Progenitor cell of endocrine pancreas (in vitro differentiated cells): Measurements from ENCODE around the gene MAML2. TPM values are rescaled to one million over a fixed set of nuclear protein-coding genes. Genes with fewer than 3 reads are reported as not detected.

Experiments used
- DNase-seq: peaks from one replicate; pipeline ENCODE4 v3.0.0; 2021; ENCODE audit warnings: low spot score; ENCODE audit not compliant: unreplicated experiment
- H3K27ac Mint-ChIP-seq: 2 replicates; pipeline ENCODE4 v1.8.0; 2021; ENCODE audit warnings: mild to moderate bottlenecking, moderate library complexity, mixed read lengths
- H3K27me3 Mint-ChIP-seq: 2 replicates; pipeline ENCODE4 v1.8.0; 2021; ENCODE audit warnings: mixed read lengths
- H3K36me3 Mint-ChIP-seq: 2 replicates; pipeline ENCODE4 v1.8.0; 2022; ENCODE audit warnings: mixed read lengths; ENCODE audit not compliant: insufficient read depth
- H3K4me1 Mint-ChIP-seq: 2 replicates; pipeline ENCODE4 v1.8.0; 2021; ENCODE audit warnings: low read depth, mixed read lengths
- H3K4me3 Mint-ChIP-seq: 2 replicates; pipeline ENCODE4 v1.8.0; 2021; ENCODE audit warnings: low read depth, mild to moderate bottlenecking, moderate library complexity, mixed read lengths
- H3K9me3 Mint-ChIP-seq: 2 replicates; pipeline ENCODE4 v1.8.0; 2021; ENCODE audit warnings: low read depth, mixed read lengths
- total RNA-seq: library from RNA; stranded (reverse); gene quantifications from 2 replicates; pipeline ENCODE4 v1.2.1, GENCODE V29; 2021
- TF ChIP-seq, protein P1 (sequence below): fragments of 200-600 bp; sonication (generic); IDR thresholded peaks from one replicate; pipeline ENCODE4 v1.5.0; 2021; ENCODE audit warnings: antibody characterized with exemption, mild to moderate bottlenecking; ENCODE audit not compliant: unreplicated experiment

Gene MAML2
- total RNA-seq, 1 donor from 2014 or later, result 17.6 TPM

GRCh38 chr11:96309016-96309642 lies 33.9 kb downstream of the MAML2 start:
- H3K27ac Mint-ChIP-seq, result no peak overlapping the region
- peaks cover 36% of the 10 kb centered on the region for H3K4me1 Mint-ChIP-seq
- no peaks in the 10 kb centered on the region for H3K27me3 Mint-ChIP-seq

GRCh38 chr11:96307776-96308140 lies 35.2 kb downstream of the MAML2 start:
- Mint-ChIP-seq H3K36me3 (no peaks in the 10 kb centered on the region), H3K9me3 (no peaks in the 10 kb centered on the region), H3K27me3 (no peaks in the 10 kb centered on the region), H3K4me1 (peaks cover 27% of the 10 kb centered on the region), H3K4me3 (no peak overlapping the region), H3K27ac (peak overlapping the region; percentile 73)
- DNase-seq, result no peak
- TF ChIP-seq, protein P1, sequence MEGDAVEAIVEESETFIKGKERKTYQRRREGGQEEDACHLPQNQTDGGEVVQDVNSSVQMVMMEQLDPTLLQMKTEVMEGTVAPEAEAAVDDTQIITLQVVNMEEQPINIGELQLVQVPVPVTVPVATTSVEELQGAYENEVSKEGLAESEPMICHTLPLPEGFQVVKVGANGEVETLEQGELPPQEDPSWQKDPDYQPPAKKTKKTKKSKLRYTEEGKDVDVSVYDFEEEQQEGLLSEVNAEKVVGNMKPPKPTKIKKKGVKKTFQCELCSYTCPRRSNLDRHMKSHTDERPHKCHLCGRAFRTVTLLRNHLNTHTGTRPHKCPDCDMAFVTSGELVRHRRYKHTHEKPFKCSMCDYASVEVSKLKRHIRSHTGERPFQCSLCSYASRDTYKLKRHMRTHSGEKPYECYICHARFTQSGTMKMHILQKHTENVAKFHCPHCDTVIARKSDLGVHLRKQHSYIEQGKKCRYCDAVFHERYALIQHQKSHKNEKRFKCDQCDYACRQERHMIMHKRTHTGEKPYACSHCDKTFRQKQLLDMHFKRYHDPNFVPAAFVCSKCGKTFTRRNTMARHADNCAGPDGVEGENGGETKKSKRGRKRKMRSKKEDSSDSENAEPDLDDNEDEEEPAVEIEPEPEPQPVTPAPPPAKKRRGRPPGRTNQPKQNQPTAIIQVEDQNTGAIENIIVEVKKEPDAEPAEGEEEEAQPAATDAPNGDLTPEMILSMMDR, result no peak

More at GRCh38 chr11:96309016-96309642, 33.9 kb downstream of the MAML2 start:
- DNase-seq, result no peak
- TF ChIP-seq, protein P1, result no peak
- H3K4me3 Mint-ChIP-seq, result no peak overlapping the region
- H3K36me3 Mint-ChIP-seq, result no peaks in the 10 kb centered on the region
- H3K9me3 Mint-ChIP-seq, result no peaks in the 10 kb centered on the region

- Mint-ChIP-seq H3K36me3 (no peaks in the 10 kb centered on the region), H3K4me3 (peak overlapping the region; percentile 3), H3K27ac (peak overlapping the region; percentile 73), H3K27me3 (no peaks in the 10 kb centered on the region), H3K4me1 (peaks cover 27% of the 10 kb centered on the region), H3K9me3 (no peaks in the 10 kb centered on the region)
- no peak for DNase-seq
- TF ChIP-seq, protein P1, result no peak
These were observed 35.8 kb downstream of the MAML2 start for GRCh38 chr11:96306933-96307775.

- DNase-seq, result no peak
- no peaks in the 10 kb centered on the region for H3K36me3 Mint-ChIP-seq
- TF ChIP-seq, protein P1, result no peak
- peaks cover 27% of the 10 kb centered on the region for H3K4me1 Mint-ChIP-seq
- H3K4me3 Mint-ChIP-seq, result no peak overlapping the region
- no peaks in the 10 kb centered on the region for H3K27me3 Mint-ChIP-seq
- H3K9me3 Mint-ChIP-seq, result no peaks in the 10 kb centered on the region
- peak overlapping the region; percentile 72 for H3K27ac Mint-ChIP-seq
These were observed 36.4 kb downstream of the MAML2 start for GRCh38 chr11:96306600-96306932.

- Mint-ChIP-seq H3K4me1 (peaks cover 25% of the 10 kb centered on the region), H3K27ac (no peak overlapping the region), H3K27me3 (no peaks in the 10 kb centered on the region), H3K4me3 (no peak overlapping the region), H3K9me3 (no peaks in the 10 kb centered on the region), H3K36me3 (no peaks in the 10 kb centered on the region)
- no peak for DNase-seq
- TF ChIP-seq, protein P1, result no peak
These were observed 36.9 kb downstream of the MAML2 start for GRCh38 chr11:96306071-96306470.
